Measurements from ENCODE around the gene G0S2. TPM values are rescaled to one million over a fixed set of nuclear protein-coding genes. Genes with fewer than 3 reads are reported as not detected.

Gene G0S2
- total RNA-seq, 1 experiment from 2014 or later, result 0.31 TPM

DNA sequence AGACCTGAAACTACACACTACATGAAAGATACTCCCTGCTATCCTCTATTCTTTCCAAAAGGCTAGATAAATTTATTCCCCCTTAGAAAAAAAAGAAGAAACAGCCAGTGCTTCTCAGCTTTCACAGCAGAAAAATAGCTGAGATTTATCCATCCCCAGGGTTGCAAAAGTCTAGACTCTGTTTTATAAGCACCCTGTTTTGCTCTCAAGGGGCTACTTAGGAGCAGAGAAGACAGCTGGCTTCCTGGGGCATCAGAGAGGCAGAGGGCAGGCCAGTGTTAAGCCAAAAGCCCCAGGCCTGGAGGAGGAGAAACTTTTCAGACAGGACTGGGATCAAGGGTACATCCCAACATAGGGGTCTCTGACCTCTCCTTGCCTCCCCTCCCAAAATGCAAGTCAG, 26.9 kb upstream of the G0S2 start:
- DNase-seq (ENCODE audit: low spot score), result no peak

DNA sequence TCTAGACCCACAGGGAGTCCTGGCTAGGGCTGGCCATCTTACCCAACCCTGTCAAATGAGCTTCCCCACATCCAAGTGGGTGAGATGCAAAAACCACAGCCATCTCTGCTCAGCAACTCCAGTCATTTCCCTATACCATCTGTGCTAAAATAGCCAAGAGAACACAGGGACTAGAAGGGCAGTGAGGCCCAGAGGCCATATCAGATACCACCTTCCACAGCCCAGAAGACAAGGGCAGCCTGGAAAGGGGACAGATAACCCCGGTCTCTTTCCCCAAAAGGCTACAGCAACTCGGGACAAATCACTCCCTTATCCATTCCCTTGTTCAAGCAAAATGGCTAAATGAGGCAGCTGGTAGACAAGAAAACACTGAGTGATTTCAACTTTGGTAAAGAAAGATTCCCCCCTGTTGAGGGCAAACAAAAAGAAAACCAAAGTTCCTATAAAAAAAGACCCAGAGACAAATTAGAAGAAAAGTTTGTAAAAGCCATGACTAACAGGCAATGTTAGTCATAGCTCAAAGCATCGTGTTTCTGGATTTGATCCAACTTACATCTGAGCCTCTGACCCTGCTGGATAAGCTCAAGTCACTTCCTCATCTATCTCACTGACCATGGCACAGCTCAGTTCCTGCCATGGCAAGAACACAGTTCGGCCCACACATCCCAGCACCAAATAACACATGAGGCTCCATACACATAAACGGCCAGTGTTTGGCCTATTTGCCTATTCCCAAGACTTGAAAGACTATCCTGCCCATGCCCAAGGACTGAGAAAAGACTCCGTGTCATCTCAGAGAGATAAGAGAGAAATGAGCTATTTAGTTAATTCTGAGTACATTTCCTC, 26.1 kb upstream of the G0S2 start:
- DNase-seq (ENCODE audit: low spot score), result peak; percentile 83

DNA sequence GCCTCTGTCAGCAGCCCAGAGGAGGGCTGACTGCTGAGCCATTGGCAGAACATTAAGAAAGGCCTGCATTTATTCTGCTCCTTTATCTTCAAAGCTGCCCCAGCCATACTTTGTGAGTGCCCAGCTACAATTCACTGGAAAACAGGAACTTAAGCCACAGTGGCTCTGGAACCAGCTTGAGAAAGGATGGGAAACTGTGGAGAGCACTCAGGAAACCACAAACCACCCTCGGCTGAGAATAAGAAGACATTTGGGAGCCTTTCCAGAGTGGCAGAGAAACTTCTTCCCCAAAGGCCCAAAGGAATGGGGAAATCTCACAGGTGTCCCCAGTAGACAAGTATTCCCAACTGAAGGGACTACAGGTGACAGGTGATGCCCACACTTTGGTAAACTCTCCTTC, 24.8 kb upstream of the G0S2 start:
- peak; percentile 23 for DNase-seq (ENCODE audit: low spot score)

DNA sequence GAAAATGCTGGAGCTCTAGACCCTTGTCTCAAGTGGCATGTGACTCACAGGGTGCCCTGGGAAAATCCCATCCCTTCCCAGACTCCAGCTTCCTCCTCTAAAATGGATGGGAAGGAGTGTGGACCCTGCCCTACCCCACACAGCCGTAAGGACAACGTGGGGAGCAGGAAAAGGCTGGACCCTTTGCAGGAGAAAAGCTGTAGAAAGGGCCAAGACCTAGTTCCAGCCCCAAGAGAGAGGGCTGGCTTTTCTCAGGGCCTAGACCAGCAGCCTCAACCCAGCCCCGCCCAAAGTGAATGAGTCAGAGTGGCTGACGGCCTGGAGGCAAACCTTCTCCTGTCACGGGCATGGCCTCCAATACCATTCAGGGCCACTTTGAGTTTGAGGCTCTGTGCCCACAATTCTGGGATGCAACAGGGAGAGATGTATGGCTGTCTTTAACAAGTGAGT, 24.0 kb upstream of the G0S2 start:
- DNase-seq (ENCODE audit: low spot score), result peak; percentile 82

DNA sequence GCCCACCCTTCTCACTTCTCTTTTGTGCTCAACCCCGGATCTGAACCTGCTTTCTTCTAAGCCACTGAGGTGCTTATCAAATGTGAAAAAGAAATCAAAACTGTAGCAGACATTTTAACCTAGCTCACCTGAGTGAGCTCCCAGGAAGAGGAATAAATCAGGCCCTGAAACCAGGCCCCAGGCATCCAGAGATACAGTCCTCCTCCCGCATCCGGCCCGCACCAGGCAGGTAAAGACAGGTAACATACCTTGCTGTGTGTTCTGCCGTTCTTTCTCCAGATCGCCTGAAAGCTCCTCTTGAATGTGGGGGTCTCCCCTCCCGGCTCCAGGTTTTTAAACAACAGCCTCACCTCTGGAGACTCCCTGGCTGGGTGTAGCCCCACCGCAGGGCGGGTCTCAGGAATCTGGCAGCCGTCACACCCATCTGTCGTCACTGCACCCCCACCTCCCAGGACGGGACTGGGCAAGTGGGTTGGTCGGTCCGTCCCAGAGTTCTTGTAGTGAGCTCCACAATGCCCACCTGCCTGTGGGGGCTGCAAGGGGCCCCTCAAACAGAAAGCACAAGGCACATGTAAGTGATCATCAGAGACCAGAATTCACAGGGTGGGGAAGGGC, 23.0 kb upstream of the G0S2 start, which contains the start of gene LAMB3:
Gene LAMB3 (minus strand): TSS at position 305 of the 615 bp plus-strand sequence. CDS start 1,481 bp downstream, outside the sequence.
- DNase-seq (ENCODE audit: low spot score), result no peak

DNA sequence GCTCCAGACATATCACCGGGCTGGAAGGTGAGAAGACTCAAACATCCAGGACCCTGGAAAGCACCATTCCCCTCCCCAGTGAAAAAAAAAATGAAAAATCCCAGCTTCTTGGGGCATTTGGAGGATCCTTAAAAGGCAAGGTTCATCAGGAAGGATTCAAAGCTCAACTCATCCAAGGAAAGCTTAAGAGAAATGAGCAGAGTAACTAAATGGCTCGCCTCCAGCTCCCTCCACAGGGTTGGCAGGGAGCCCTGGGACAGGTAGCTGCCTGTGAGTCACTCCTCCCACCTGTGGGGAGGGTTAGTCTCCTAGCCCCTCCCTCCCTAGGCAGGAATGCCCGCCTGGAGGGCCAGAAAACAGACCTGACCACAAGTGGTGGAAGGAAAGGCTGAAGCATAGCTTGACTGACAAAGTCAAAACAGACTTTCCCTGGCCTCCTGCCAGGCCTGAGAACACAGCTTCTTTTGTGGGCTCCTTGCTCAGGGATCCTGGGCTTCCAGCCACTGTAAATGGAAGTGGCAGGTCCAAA, 22.3 kb upstream of the G0S2 start:
- DNase-seq (ENCODE audit: low spot score), result peak; percentile 86

DNA sequence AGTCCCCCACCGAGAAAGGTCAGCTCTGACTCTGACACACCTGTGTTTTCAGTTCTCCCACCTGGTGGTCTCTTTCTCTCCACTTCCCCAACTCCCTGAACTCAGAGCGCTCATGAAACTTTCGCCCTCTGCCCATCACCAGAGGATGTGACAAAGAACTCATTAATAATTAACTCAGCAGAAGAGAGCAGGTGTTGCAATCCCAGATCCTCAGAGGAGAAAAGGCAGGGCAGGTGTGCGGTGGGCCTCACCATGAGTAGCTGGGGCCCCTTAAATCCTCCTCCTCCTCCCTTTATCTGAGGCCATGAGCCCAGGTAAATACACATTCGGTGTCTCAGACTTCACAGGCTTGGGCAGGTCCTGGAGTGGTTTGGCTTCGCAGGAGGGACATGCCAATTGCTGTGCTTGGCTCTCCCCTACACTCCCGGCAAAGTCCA, 21.3 kb upstream of the G0S2 start:
- no peak for DNase-seq (ENCODE audit: low spot score)

DNA sequence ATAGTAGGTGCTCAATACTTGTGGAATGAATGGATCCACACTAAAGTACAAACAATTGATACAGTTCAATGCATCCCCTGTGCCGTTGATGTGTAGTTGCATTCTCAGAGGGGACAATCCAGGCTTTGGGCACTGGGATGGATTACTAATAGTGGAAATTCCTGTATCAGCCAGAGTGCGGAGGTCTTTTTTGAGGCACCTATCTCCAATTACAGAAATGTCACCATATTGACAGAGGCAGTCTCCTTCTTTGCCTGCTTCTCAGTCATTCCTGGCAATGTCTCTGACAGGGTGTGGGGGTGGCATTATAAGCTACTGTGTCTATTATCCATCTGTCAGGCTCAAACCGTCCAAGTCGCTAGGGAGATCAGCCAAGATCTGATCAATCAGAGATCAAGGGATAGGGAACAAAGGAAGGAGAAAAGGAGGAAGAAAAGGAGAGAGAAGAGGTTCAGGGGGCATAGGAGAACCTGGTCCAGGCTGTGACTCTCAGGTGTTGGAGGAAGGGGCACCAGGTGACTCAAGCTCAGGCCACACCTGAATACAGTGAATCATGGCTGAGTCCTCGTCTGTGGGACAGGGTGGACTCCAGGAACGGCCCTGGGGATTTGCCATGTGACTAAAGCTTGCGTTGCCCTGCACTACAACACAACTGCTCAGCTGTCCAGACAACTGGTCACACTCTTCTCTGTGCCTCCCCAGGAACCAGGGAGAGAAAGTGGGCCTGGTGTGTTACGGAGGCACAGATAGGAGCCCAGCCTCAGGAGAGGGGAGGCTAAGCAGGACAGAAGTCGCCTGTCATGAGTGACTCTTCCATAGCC, 19.6 kb upstream of the G0S2 start:
- DNase-seq (ENCODE audit: low spot score), result no peak

DNA sequence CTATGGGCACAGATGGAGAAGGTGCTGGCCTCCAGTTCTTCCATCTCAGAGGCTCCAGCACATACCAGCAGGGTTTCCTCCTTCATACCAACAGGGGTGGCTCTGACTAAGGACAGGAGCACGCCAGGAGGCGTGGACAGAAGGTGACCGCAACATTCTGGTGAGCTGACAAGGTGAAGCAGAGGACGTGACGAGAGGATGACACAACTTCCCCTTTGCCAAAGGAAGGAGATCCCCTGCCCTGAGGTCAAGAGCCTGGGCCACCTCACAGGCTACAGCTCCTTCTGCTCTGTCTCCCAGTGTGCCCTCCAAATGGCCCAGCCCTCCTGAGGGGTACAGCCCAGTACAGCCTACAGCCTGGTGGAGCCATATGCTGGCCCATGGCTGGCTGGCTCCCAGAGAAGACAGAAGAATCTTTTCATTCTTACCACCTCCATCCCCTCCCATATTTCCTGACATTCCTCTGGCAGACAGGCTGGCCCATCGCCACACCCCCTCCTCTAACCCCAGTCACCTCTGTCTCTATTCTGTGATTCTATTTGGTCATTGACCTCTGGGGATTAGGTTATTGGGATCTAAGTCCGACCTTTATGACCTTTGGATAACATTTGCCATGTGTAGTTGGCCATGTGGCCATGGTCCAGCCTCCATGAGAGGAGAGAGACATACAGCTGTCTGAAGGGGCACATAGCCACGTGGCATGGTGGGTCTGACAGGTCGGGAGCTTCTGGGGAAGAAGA, 17.9 kb upstream of the G0S2 start:
- no peak for DNase-seq (ENCODE audit: low spot score)

DNA sequence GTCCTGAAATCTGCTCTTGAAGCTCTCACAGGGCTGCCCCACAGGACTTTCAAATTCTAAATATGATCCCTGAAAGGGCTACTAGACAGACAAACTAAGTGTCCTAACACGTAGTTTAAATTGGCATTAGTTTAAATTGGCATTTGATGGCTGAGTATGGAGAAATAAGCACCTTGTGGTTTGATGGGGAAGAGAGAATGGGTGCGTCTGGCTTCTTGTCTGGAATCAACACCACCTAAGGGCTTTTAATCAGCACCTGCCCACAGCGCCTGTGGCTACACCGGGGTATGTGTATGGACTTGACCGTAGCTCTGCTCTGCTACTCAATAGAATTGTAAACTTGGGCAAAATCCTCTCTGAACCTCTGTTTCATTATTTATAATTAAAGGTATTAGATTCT, 17.3 kb upstream of the G0S2 start:
- no peak for DNase-seq (ENCODE audit: low spot score)

DNA sequence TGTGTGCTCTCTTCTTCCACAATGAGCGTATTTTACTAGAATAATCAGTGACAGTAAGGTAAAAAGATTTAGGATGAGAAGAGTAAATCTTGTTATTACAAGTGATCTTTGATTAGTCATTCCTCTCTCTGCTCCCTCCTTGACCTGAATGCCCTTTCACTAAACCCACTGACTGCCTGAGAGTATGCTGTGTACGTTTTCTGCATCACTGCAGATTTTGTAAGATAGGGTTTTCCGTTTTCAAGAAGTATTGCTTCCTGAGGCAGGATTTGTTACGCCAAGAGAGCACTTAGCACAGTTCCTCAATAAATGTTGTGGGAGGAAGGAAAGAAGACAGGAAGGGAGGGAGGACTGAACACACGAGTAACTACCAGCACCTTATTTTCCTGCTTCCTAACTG, 15.3 kb upstream of the G0S2 start:
- no peak for DNase-seq (ENCODE audit: low spot score)

DNA sequence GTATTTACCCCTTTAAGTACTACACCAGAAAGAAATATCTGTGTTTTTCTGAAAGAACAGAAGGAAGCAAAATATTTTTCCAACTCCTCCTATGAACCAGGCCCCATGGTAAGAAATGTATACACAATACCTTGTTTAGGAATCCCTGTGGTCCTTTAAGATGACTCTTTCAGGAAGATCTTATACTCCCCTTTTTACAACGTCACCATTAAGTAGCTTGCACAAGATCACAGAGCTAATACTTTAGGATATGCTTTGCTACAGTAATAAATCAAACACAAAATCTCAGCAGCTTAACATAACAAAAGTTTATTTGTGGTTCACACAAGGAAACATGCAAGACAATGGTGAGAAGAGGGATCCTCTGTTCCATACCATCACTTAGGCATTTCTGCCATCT, 14.1 kb upstream of the G0S2 start:
- DNase-seq (ENCODE audit: low spot score), result no peak

DNA sequence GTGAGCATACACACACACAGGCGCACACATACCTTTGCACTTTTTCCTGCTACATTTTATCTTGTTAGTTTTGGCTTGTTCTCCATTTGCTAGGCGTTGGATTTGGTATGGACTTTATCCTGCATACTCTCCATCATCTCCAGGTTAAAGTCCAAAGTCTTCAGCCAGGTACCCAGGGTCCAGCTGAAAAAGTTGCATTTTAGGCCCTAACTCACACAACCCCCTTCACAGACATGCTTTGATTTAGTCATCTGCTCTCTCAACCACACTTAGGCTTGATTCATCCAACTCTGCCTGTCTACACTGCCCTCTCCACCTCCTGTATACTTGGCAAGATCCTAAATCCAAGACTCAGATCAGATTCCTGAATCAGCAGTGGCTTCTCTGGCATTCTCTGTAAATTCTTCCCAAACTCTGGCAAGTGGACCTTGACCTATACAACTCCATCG, 12.3 kb upstream of the G0S2 start:
- no peak for DNase-seq (ENCODE audit: low spot score)

DNA sequence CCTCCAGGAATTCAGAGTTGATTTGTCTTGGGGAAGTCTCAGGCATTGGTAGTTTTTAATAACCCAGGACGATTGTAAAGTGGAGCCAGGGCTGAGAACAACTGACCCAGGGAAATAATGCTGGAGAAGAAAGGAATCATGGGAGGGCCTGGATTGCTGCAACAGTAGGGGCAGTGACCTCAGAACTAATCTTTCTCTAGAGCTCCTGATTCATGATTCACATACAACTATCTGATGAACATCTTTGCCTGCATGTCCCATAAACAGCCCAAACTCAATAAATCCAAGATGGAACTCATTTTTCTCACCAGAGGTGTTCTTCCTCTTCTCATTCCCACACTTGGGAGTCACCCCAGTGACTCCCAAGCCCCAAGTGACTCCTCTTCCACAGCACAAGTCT, 8.1 kb upstream of the G0S2 start:
- DNase-seq (ENCODE audit: low spot score), result no peak

DNA sequence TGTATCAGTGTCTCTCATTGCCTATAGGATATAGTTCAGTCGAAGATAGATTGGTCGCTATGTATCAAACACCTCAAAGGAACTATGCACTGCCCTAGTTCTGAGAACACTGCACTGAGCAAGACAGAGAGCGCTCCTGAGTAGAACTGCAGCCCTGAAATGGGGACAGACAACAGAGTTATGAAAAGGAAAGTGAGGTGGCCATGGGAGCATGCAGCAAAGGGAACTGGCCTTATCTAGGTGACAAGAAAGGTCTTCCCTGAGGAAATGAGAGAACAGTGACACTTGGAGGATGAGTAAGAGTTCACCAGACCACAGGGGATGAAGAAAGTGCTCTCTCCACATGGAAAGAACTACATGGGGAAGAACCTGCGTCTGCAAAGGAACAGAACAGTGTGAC, 7.5 kb upstream of the G0S2 start:
- no peak for DNase-seq (ENCODE audit: low spot score)

DNA sequence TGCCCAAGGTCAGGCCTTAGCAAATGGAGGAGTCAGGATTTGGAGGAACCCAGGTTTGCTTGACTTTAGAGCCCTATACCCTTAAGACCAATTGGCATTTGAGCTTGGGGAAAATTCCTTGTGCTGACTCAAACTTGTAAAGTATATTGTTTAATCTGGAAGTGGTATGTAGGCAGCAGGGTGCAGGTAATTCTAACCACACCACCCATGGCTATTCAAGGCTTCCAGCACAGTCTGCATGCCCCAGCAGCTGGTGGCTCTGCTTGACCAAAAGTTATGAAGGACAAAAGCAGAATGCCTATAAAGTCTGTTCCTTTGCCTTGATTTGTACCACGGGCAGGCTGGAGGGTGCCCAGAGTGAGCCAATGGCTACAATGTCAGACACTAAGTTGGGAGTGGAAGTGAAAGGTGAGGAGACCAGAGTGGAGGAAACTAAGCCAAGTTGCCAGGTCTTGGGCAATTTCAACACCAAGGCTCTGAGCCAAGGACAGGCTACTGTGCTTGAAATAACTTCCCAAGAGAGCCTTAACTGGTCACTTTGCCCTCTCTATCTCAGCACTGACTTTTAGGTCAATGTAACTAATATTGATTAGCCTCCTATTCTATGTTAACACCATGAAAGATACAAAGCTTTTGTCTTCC, 4.7 kb upstream of the G0S2 start:
- DNase-seq (ENCODE audit: low spot score), result no peak

DNA sequence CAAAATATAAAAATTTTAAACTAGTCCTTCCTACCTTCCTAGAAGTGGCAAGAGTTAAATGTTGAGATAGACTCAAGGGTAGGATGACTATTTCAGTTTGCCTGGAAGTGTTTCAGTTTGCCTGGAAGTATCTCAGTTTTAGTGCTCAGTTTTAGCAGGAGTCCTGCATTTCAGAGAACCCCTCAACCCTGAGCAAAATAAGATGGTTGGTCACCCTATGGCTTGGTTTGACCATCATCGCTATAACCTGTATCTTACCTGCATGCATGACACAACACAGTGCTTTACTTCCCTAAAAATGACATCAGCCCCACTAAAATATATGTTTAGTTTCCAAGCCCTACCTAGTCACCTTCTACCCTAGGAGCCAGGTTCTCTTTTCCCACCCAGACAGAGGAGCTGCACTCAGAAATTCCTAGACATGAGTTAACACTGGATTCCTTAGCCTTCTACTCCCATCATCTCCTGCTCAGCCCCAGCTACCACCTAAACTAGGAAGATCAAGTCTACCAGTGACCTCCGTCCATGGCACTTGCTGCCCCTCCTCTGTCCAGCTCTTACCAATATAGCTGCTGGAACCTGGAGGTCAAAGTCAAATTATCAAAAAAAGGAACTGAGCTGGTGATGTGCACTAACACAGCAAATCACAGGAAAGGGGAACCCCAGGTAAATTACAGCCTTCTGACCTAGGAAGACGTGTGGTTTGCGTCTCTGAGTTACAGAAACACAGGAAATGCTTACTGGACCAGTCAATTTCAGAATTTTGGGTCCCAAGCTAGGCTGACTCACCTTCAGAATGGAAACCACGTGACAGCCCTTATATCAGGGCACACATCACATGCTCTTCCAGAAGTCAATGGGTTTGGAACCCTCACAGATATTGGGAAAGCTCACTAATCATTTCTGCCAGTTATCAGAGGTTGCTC, 2.2 kb upstream of the G0S2 start:
- DNase-seq (ENCODE audit: low spot score), result no peak

DNA sequence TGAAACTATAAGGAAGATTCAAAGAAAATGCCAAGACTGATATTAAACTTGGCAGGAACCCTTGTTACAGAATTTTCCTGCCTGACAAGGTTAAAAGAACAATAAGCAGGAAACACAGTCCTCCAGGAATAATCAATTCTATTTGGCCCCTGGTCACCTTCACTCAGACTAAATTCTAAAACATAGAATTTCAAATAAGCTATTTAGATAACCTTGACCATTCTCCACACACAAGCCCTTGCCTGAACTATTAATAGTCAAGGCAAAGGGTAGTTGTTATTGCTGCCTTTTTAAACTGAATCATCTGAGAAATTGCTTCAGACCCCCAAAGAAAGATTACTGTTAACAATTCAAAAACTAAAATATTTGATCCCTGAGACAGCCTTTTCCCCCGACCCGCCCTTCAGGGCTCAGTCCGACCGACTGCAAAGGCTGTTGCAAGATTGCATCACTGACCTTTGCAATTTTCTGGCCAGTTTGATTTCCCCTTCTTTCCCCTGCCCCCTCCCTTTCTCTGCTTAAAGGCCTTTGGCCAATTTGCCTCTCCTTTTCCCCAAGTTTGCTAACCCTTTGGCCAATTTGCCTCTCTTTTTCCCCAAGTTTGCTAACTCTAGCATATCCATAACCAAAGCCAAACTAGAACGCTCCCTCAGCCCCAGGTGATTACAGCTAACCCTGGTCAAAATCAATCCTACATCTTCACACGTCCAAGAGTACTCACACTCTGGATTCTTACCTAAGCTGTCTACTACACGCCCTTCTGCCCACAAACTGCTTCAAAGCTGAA, 1.4 kb upstream of the G0S2 start:
- DNase-seq (ENCODE audit: low spot score), result no peak
